Transverse colon (tissue), 4 donors: ENCODE results near the gene STAP2.

Experiments
- CTCF ChIP-seq, 5 experiments: fragments of 200-600 bp in 3 of 5; fragments of 450-650 bp in 2 of 5; sonication (generic) in 3 of 5; IDR thresholded peaks; 1 replicate in 2 of 5; 2 replicates in 3 of 5; pipeline ENCODE4 v1.5.1; 2016 to 2017; ENCODE audit warnings: antibody characterized with exemption in 5 of 5, inconsistent platforms in 3 of 5, mild to moderate bottlenecking in 2 of 5, moderate library complexity in 1 of 5
- POLR2A ChIP-seq: fragments of 450-650 bp; IDR thresholded peaks from one replicate; pipeline ENCODE4 v1.6.1; 2016; ENCODE audit warnings: antibody characterized with exemption, mild to moderate bottlenecking, moderate library complexity
- POLR2AphosphoS5 ChIP-seq, 3 donors: sonication (generic); formaldehyde crosslinking; IDR thresholded peaks; one replicate each; pipeline ENCODE4 v1.6.1; 2016; ENCODE audit warnings: antibody characterized with exemption in 3 of 3

GRCh38 chr19:4379383-4380253 is 41.0 kb upstream of the STAP2 start:
- TF ChIP-seq POLR2A: no peak
- TF ChIP-seq CTCF (IDR thresholded peaks at IDR 0.05): no peak
- no peak for TF ChIP-seq POLR2AphosphoS5 (IDR thresholded peaks at IDR 0.05)
